GM19397 (cell line): ENCODE results near the gene OXLD1.

ENCODE experiments used
- ATAC-seq: cut with Tn5 transposase; IDR thresholded peaks from one replicate; pipeline ENCODE4 v1.9.1; 2021; ENCODE audit warnings: mild to moderate bottlenecking, moderate library complexity; ENCODE audit not compliant: unreplicated experiment

Gene OXLD1

GRCh38 chr17:81655378-81656117 lies 10.9 kb downstream of the OXLD1 start:
- ATAC-seq, result no peak

GRCh38 chr17:81652906-81653771 lies 13.3 kb downstream of the OXLD1 start:
- no peak for ATAC-seq

GRCh38 chr17:81651692-81652091 lies 14.7 kb downstream of the OXLD1 start:
- no peak for ATAC-seq

GRCh38 chr17:81650951-81651350 lies 15.5 kb downstream of the OXLD1 start:
- no peak for ATAC-seq

- ATAC-seq, result no peak
These were observed 17.7 kb downstream of the OXLD1 start for GRCh38 chr17:81648707-81649085.

- ATAC-seq, result no peak
These were observed 18.2 kb downstream of the OXLD1 start for GRCh38 chr17:81648013-81648706.

GRCh38 chr17:81647640-81648012 lies 18.8 kb downstream of the OXLD1 start:
- no peak for ATAC-seq

- ATAC-seq, result no peak
These were observed 19.4 kb downstream of the OXLD1 start for GRCh38 chr17:81646869-81647600.

GRCh38 chr17:81644976-81645952 lies 21.1 kb downstream of the OXLD1 start:
- no peak for ATAC-seq

GRCh38 chr17:81644496-81644895 lies 21.9 kb downstream of the OXLD1 start:
- ATAC-seq, result no peak

- no peak for ATAC-seq
These were observed 24.4 kb downstream of the OXLD1 start for GRCh38 chr17:81641825-81642489.

GRCh38 chr17:81640011-81640410 lies 26.4 kb downstream of the OXLD1 start:
- ATAC-seq, result no peak

- ATAC-seq, result no peak
These were observed 27.7 kb downstream of the OXLD1 start for GRCh38 chr17:81638683-81639082.

GRCh38 chr17:81636505-81637288 lies 29.7 kb downstream of the OXLD1 start, which contains the start of the genes NPLOC4 and TSPAN10:
TSS of gene NPLOC4 (minus strand) at chr17:81637112. CDS start at chr17:81636930, 182 bp downstream.
TSS of gene TSPAN10 (plus strand) at chr17:81637196. CDS start at chr17:81642413, 5,217 bp downstream.
- peak; percentile 90 for ATAC-seq

GRCh38 chr17:81635973-81636504 lies 30.4 kb downstream of the OXLD1 start:
- no peak for ATAC-seq

GRCh38 chr17:81635431-81635830 lies 31.0 kb downstream of the OXLD1 start:
- ATAC-seq, result no peak

GRCh38 chr17:81631482-81631881 lies 34.9 kb downstream of the OXLD1 start:
- no peak for ATAC-seq

GRCh38 chr17:81630274-81630673 lies 36.1 kb downstream of the OXLD1 start:
- ATAC-seq, result no peak
